ENCODE measurements around the gene PTGDS. TPM values are rescaled to one million over a fixed set of nuclear protein-coding genes. Genes with fewer than 3 reads are reported as not detected.

Gene PTGDS
- polyA plus RNA-seq, 1 donor from 2014 or later, result 2.0 TPM

DNA sequence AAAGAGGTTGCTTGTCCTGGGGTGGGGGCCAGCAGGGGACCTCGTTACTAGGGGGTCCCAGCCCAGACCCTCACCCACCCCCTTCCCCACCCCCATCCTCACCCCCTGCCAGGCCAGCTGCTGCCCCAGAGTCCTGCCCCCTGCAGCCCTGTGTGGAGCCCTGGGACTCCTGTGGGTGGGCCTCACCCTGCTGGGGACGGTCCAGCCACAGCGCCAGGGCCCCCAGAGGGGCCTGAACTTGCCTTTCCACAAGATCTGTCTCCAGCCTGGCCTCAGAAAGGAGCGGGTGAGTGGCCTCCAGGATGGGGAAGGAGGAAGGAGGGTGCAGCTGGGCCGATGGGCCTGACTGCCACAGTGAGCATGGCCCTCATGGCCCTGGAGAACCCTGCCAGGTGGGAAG is 7.5 kb upstream of the PTGDS start:
- Histone ChIP-seq H3K36me3 (ENCODE audit: insufficient read depth, low read length) (no peaks in the 10 kb centered on the region), H3K27ac (ENCODE audit: low read length) (no peak overlapping the region)
- TF ChIP-seq EZH2 (IDR thresholded peaks at IDR 0.05; ENCODE audit: borderline replicate concordance, insufficient read depth, low read length, poor library complexity, severe bottlenecking) (no peak), EP300 (conservative IDR thresholded peaks at IDR 0.05; ENCODE audit: poor library complexity, severe bottlenecking) (no peak), RAD21 (conservative IDR thresholded peaks at IDR 0.05) (no peak)
- TF ChIP-seq, protein P1, sequence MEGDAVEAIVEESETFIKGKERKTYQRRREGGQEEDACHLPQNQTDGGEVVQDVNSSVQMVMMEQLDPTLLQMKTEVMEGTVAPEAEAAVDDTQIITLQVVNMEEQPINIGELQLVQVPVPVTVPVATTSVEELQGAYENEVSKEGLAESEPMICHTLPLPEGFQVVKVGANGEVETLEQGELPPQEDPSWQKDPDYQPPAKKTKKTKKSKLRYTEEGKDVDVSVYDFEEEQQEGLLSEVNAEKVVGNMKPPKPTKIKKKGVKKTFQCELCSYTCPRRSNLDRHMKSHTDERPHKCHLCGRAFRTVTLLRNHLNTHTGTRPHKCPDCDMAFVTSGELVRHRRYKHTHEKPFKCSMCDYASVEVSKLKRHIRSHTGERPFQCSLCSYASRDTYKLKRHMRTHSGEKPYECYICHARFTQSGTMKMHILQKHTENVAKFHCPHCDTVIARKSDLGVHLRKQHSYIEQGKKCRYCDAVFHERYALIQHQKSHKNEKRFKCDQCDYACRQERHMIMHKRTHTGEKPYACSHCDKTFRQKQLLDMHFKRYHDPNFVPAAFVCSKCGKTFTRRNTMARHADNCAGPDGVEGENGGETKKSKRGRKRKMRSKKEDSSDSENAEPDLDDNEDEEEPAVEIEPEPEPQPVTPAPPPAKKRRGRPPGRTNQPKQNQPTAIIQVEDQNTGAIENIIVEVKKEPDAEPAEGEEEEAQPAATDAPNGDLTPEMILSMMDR (IDR thresholded peaks at IDR 0.05; ENCODE audit: poor library complexity, severe bottlenecking), result no peak

DNA sequence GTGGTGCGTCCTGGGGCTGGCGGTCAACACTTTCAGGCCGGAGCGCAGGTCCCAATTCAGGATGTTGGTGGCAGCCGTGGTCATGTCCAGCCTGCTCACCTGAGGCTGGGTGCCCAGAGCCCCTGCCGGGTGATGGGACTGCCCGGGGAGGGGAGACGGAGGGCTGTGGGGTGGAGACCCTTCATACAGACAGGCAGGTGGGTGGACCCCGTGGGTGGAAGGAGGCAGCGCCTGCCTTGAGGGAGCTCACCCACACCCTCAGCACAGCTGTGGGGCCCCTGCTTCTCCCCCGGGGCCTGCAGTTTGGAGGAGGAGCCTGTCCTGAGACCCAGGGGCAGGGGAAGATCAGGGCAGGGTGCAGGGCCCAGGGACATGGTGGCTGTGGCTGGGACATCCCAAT is 6.9 kb upstream of the PTGDS start:
- Histone ChIP-seq H3K9me3 (ENCODE audit: low read length) (no peaks in the 10 kb centered on the region), H3K27me3 (ENCODE audit: insufficient read depth, low read depth, low read length) (no peaks in the 10 kb centered on the region), H3K4me2 (ENCODE audit: low read length) (no peak overlapping the region), H4K20me1 (ENCODE audit: insufficient read depth) (no peaks in the 10 kb centered on the region), H3K27ac (ENCODE audit: low read length) (no peak overlapping the region), H3F3A (ENCODE audit: insufficient read depth, low read length, poor library complexity, severe bottlenecking) (no peaks in the 10 kb centered on the region), H3K9ac (ENCODE audit: low read length) (no peak overlapping the region), H2AFZ (ENCODE audit: low read depth, low read length) (no peak overlapping the region), H3K4me3 (ENCODE audit: low read length) (no peak overlapping the region), H3K79me2 (replicated peaks; ENCODE audit: insufficient read depth, low read length) (no peaks in the 10 kb centered on the region), H3K36me3 (ENCODE audit: insufficient read depth, low read length) (no peaks in the 10 kb centered on the region), H3K9me2 (ENCODE audit: insufficient read depth, low read length) (no peaks in the 10 kb centered on the region)
- TF ChIP-seq EP300 (conservative IDR thresholded peaks at IDR 0.05; ENCODE audit: poor library complexity, severe bottlenecking), result no peak
- TF ChIP-seq SMC3 (conservative IDR thresholded peaks at IDR 0.05; ENCODE audit: poor library complexity), result no peak
- TF ChIP-seq, protein P1 (IDR thresholded peaks at IDR 0.05; ENCODE audit: poor library complexity, severe bottlenecking), result no peak
- TF ChIP-seq TAF1 (IDR thresholded peaks at IDR 0.05; ENCODE audit: low read depth), result no peak
- TF ChIP-seq POLR2AphosphoS5 (IDR thresholded peaks at IDR 0.05), result no peak
- TF ChIP-seq RAD21 (conservative IDR thresholded peaks at IDR 0.05), result no peak
- no peak for TF ChIP-seq MXI1 (conservative IDR thresholded peaks at IDR 0.05; ENCODE audit: poor library complexity, severe bottlenecking)
- TF ChIP-seq EZH2 (IDR thresholded peaks at IDR 0.05; ENCODE audit: borderline replicate concordance, insufficient read depth, low read length, poor library complexity, severe bottlenecking), result no peak
- TF ChIP-seq, protein P2, sequence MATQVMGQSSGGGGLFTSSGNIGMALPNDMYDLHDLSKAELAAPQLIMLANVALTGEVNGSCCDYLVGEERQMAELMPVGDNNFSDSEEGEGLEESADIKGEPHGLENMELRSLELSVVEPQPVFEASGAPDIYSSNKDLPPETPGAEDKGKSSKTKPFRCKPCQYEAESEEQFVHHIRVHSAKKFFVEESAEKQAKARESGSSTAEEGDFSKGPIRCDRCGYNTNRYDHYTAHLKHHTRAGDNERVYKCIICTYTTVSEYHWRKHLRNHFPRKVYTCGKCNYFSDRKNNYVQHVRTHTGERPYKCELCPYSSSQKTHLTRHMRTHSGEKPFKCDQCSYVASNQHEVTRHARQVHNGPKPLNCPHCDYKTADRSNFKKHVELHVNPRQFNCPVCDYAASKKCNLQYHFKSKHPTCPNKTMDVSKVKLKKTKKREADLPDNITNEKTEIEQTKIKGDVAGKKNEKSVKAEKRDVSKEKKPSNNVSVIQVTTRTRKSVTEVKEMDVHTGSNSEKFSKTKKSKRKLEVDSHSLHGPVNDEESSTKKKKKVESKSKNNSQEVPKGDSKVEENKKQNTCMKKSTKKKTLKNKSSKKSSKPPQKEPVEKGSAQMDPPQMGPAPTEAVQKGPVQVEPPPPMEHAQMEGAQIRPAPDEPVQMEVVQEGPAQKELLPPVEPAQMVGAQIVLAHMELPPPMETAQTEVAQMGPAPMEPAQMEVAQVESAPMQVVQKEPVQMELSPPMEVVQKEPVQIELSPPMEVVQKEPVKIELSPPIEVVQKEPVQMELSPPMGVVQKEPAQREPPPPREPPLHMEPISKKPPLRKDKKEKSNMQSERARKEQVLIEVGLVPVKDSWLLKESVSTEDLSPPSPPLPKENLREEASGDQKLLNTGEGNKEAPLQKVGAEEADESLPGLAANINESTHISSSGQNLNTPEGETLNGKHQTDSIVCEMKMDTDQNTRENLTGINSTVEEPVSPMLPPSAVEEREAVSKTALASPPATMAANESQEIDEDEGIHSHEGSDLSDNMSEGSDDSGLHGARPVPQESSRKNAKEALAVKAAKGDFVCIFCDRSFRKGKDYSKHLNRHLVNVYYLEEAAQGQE (IDR thresholded peaks at IDR 0.05; ENCODE audit: borderline replicate concordance), result no peak

More for the DNA sequence above, 7.5 kb upstream of the PTGDS start:
- no peak overlapping the region for H3K9ac ChIP-seq (ENCODE audit: low read length)
- H2AFZ ChIP-seq (ENCODE audit: low read depth, low read length), result no peak overlapping the region
- no peaks in the 10 kb centered on the region for H3K79me2 ChIP-seq (replicated peaks; ENCODE audit: insufficient read depth, low read length)
- no peak overlapping the region for H3K4me3 ChIP-seq (ENCODE audit: low read length)
- H3K9me2 ChIP-seq (ENCODE audit: insufficient read depth, low read length), result no peaks in the 10 kb centered on the region
- no peaks in the 10 kb centered on the region for H3K9me3 ChIP-seq (ENCODE audit: low read length)
- no peaks in the 10 kb centered on the region for H3F3A ChIP-seq (ENCODE audit: insufficient read depth, low read length, poor library complexity, severe bottlenecking)
- H3K4me2 ChIP-seq (ENCODE audit: low read length), result no peak overlapping the region
- no peaks in the 10 kb centered on the region for H4K20me1 ChIP-seq (ENCODE audit: insufficient read depth)
- no peaks in the 10 kb centered on the region for H3K27me3 ChIP-seq (ENCODE audit: insufficient read depth, low read depth, low read length)

All from neural cell (in vitro differentiated cells).